ENCODE data around the gene CTTNBP2. TPM values are rescaled to one million over a fixed set of nuclear protein-coding genes. Genes with fewer than 3 reads are reported as not detected.

Gene CTTNBP2
- total RNA-seq, 1 donor from 2014 or later: 1.8 TPM

- no peak for DNase-seq (ENCODE audit: low read depth)
- no peak overlapping the region for H3K4me3 ChIP-seq (ENCODE audit: low read depth, low read length)
- TF ChIP-seq, protein P1, sequence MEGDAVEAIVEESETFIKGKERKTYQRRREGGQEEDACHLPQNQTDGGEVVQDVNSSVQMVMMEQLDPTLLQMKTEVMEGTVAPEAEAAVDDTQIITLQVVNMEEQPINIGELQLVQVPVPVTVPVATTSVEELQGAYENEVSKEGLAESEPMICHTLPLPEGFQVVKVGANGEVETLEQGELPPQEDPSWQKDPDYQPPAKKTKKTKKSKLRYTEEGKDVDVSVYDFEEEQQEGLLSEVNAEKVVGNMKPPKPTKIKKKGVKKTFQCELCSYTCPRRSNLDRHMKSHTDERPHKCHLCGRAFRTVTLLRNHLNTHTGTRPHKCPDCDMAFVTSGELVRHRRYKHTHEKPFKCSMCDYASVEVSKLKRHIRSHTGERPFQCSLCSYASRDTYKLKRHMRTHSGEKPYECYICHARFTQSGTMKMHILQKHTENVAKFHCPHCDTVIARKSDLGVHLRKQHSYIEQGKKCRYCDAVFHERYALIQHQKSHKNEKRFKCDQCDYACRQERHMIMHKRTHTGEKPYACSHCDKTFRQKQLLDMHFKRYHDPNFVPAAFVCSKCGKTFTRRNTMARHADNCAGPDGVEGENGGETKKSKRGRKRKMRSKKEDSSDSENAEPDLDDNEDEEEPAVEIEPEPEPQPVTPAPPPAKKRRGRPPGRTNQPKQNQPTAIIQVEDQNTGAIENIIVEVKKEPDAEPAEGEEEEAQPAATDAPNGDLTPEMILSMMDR (conservative IDR thresholded peaks at IDR 0.05; ENCODE audit: low read depth, low read length): no peak
These were observed 9.4 kb upstream of the CTTNBP2 start for GRCh38 chr7:117882594-117882993.

GRCh38 chr7:117876761-117877160, 3.5 kb upstream of the CTTNBP2 start:
- TF ChIP-seq, protein P1 (conservative IDR thresholded peaks at IDR 0.05; ENCODE audit: low read depth, low read length): no peak
- no peak for DNase-seq (ENCODE audit: low read depth)
- no peak overlapping the region for H3K4me3 ChIP-seq (ENCODE audit: low read depth, low read length)

GRCh38 chr7:117875566-117875965, 2.3 kb upstream of the CTTNBP2 start:
- H3K4me3 ChIP-seq (ENCODE audit: low read depth, low read length): no peak overlapping the region
- TF ChIP-seq, protein P1 (conservative IDR thresholded peaks at IDR 0.05; ENCODE audit: low read depth, low read length): peak; percentile 63
- no peak for DNase-seq (ENCODE audit: low read depth)

GRCh38 chr7:117874191-117874700, 1.0 kb upstream of the CTTNBP2 start:
- no peak for DNase-seq (ENCODE audit: low read depth)
- TF ChIP-seq, protein P1 (conservative IDR thresholded peaks at IDR 0.05; ENCODE audit: low read depth, low read length): no peak
- no peak overlapping the region for H3K4me3 ChIP-seq (ENCODE audit: low read depth, low read length)

DNA sequence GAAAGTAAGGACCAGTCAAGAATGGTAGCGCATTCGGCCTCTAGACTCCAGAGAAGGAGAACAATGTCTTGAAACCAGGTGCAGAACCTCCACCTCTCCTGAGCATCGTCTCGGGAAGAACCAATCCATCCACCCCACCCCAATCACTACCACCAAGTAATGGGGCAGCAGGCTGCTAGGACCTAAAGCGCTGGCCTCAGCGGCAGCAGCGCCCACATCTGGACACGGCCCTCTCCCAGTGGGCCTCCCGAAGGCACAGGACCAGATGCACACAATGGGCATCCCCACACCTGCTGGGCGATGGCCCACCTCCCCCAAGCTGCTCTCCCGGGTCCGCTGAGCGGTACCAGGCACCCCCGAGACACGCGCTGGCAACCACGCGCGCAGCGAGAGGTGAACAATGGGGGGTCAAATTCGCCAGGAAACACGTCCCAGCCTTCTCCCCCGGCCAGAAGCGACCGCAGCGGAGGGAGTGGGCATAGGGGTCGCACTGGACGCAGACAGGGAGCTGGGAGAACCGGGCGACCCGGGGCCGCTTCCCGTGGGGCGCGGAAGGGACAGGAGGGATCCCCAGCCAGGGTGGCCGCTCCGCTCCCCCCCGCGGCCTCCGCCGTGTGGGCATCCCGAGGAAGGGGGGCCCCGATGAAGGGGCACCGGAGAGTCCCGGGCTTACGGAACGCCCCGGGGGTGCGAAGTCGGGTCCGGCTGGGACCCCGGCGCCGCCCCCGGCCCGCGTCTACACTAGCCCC, 506 bp downstream of the CTTNBP2 start:
- TF ChIP-seq, protein P1 (conservative IDR thresholded peaks at IDR 0.05; ENCODE audit: low read depth, low read length): peak; percentile 34
- no peak for DNase-seq (ENCODE audit: low read depth)
- H3K4me3 ChIP-seq (ENCODE audit: low read depth, low read length): peak overlapping the region; percentile 92

GRCh38 chr7:117871778-117872538, 1.3 kb downstream of the CTTNBP2 start:
- DNase-seq (ENCODE audit: low read depth): no peak
- TF ChIP-seq, protein P1 (conservative IDR thresholded peaks at IDR 0.05; ENCODE audit: low read depth, low read length): no peak
- H3K4me3 ChIP-seq (ENCODE audit: low read depth, low read length): peak overlapping the region; percentile 92
